HepG2 (cell line): ENCODE results near the gene TANC1. TPM values are rescaled to one million over a fixed set of nuclear protein-coding genes. Genes with fewer than 3 reads are reported as not detected.
A peak's percentile ranks its signal among the peaks of the same experiment; 100 is the strongest.

Experiments
- ATAC-seq: fragments of 200-7000 bp; cut with Tn5 transposase; 3 replicates; pipeline ENCODE4 v1.9.1; 2020; ENCODE audit warnings: mild to moderate bottlenecking, moderate library complexity
- BruUV-seq: library from RNA; stranded (reverse); fragments of 400-500 nt; replicated peaks from 2 replicates; lab custom pipeline; 2021; lab: Mats Ljungman, UMichigan
- CTCF ChIA-PET: fragments of 300-600 bp; formaldehyde crosslinking; extraction: SDS; loops from one replicate; lab custom pipeline; 2021; ENCODE audit warnings: low total read pairs, inconsistent platforms, low intra/inter-chr PET ratio; lab: Yijun Ruan, JAX
- POLR2A ChIA-PET: fragments of 350-600 bp; sonication (Branson Sonifier 250); formaldehyde crosslinking; loops from one replicate; lab custom pipeline; 2020; ENCODE audit warnings: antibody characterized with exemption, inconsistent platforms; lab: Yijun Ruan, JAX
- DNase-seq: peaks from one replicate; pipeline ENCODE4 v3.0.0-alpha.2; 2015; ENCODE audit warnings: low spot score
- FAIRE-seq: peaks from 3 replicates; lab custom pipeline; 2011; peaks lifted over from hg19 to GRCh38; lab: Jason Lieb, UNC
- H2AFZ ChIP-seq: one replicate; pipeline ENCODE4 v1.6.1; 2011; ENCODE audit warnings: low read length, inconsistent platforms
- H3K27ac ChIP-seq: fragments of 300-600 bp; 3 replicates; pipeline ENCODE4 v1.8.0; 2011; ENCODE audit warnings: mixed run types, mild to moderate bottlenecking, mixed read lengths, low read length, inconsistent platforms; ENCODE audit not compliant: insufficient read depth; ENCODE audit errors: extremely low read length
- H3K27me3 ChIP-seq, 2 experiments: fragments of 200-600 bp in 1 of 2; 2 replicates in 1 of 2; 3 replicates in 1 of 2; pipeline versions ENCODE4 v1.6.0 to v1.8.0; 2011; ENCODE audit warnings: low read length in 2 of 2, mild to moderate bottlenecking in 2 of 2, moderate library complexity in 2 of 2, inconsistent platforms in 1 of 2; ENCODE audit not compliant: insufficient read depth in 2 of 2, control insufficient read depth in 1 of 2
- H3K36me3 ChIP-seq, 2 experiments: fragments of 200-600 bp in 1 of 2; replicated peaks in 1 of 2; 2 replicates in 1 of 2; 3 replicates in 1 of 2; pipeline versions ENCODE4 v1.5.1 to v1.8.0; 2011; ENCODE audit warnings: low read length in 2 of 2, inconsistent platforms in 1 of 2; ENCODE audit not compliant: insufficient read depth in 2 of 2, control insufficient read depth in 1 of 2
- H3K4me1 ChIP-seq: 2 replicates; pipeline ENCODE4 v1.5.1; 2012; ENCODE audit warnings: low read length, inconsistent platforms; ENCODE audit not compliant: insufficient read depth
- H3K4me2 ChIP-seq: 2 replicates; pipeline ENCODE4 v1.6.0; 2011; ENCODE audit warnings: low read depth, low read length, inconsistent platforms
- H3K4me3 ChIP-seq, 3 experiments: fragments of 200-600 bp in 1 of 3; sonication (generic), shearing (Covaris generic) in 1 of 3; replicated peaks in 1 of 3; 2 replicates each; pipeline ENCODE4 v1.5.1; 2011 to 2016; ENCODE audit warnings: low read length in 3 of 3, inconsistent platforms in 2 of 3, low read depth in 2 of 3, mild to moderate bottlenecking in 2 of 3, control low read depth in 1 of 3, mixed read lengths in 1 of 3; ENCODE audit not compliant: insufficient read depth in 1 of 3
- H3K79me2 ChIP-seq: one replicate; pipeline ENCODE4 v1.6.1; 2011; ENCODE audit warnings: low read length, inconsistent platforms; ENCODE audit not compliant: insufficient read depth
- H3K9ac ChIP-seq: 2 replicates; pipeline ENCODE4 v1.6.0; 2011; ENCODE audit warnings: mild to moderate bottlenecking, low read depth, low read length, inconsistent platforms; ENCODE audit not compliant: insufficient read depth
- H3K9me3 ChIP-seq: 2 replicates; pipeline ENCODE4 v1.5.1; 2012; ENCODE audit warnings: mild to moderate bottlenecking, low read length
- H4K20me1 ChIP-seq: 2 replicates; pipeline ENCODE4 v1.6.0; 2011; ENCODE audit warnings: inconsistent platforms, mild to moderate bottlenecking, low read length, moderate library complexity; ENCODE audit not compliant: insufficient read depth
- ATF1 ChIP-seq: IDR thresholded peaks from 2 replicates; pipeline ENCODE4 v1.6.1; 2016; ENCODE audit warnings: mild to moderate bottlenecking, control low read depth
- FOXJ3 ChIP-seq: sonication (generic); formaldehyde crosslinking; IDR thresholded peaks from 2 replicates; pipeline ENCODE4 v1.4.0; 2020; ENCODE audit warnings: missing genetic modification reagents, mild to moderate bottlenecking, borderline replicate concordance
- KDM1A ChIP-seq: IDR thresholded peaks from 2 replicates; pipeline ENCODE4 v1.6.1; 2016; ENCODE audit warnings: missing compliant biosample characterization
- KLF15 ChIP-seq: sonication (generic); formaldehyde crosslinking; IDR thresholded peaks from 2 replicates; pipeline ENCODE4 v1.8.1; 2023; ENCODE audit warnings: borderline replicate concordance, mild to moderate bottlenecking, inconsistent platforms, missing genetic modification reagents, mixed read lengths
- SP4 ChIP-seq: sonication (generic); formaldehyde crosslinking; IDR thresholded peaks from 2 replicates; pipeline ENCODE4 v1.8.1; 2023; ENCODE audit warnings: mild to moderate bottlenecking, missing genetic modification reagents
- TBX2 ChIP-seq: sonication (generic); formaldehyde crosslinking; IDR thresholded peaks from 2 replicates; pipeline ENCODE4 v1.5.0; 2020; ENCODE audit warnings: missing genetic modification reagents, mild to moderate bottlenecking, borderline replicate concordance
- ZNF12 ChIP-seq: sonication (generic); formaldehyde crosslinking; IDR thresholded peaks from 2 replicates; pipeline ENCODE4 v1.5.0; 2020; ENCODE audit warnings: missing genetic modification reagents
- ZNF138 ChIP-seq: sonication (generic); formaldehyde crosslinking; IDR thresholded peaks from 2 replicates; pipeline ENCODE4 v1.5.0; 2020; ENCODE audit warnings: mild to moderate bottlenecking, low read depth, missing genetic modification reagents
- ZNF20 ChIP-seq: sonication (generic); formaldehyde crosslinking; IDR thresholded peaks from 2 replicates; pipeline ENCODE4 v1.4.0; 2020; ENCODE audit warnings: mild to moderate bottlenecking, moderate library complexity, missing genetic modification reagents
- ZNF761 ChIP-seq: sonication (generic); formaldehyde crosslinking; conservative IDR thresholded peaks from 2 replicates; pipeline ENCODE4 v1.4.0; 2020; ENCODE audit warnings: mild to moderate bottlenecking, missing genetic modification reagents
- ZNF879 ChIP-seq: sonication (generic); formaldehyde crosslinking; IDR thresholded peaks from 2 replicates; pipeline ENCODE4 v1.8.1; 2023; ENCODE audit warnings: missing genetic modification reagents
- WGBS: methylation state at CpG from one replicate; pipeline ENCODE4 v1.1.6; 2017; ENCODE audit warnings: low lambda C conversion rate; 5-methylcytosine and 5-hydroxymethylcytosine counted together
- in situ Hi-C: cut with HindIII; loops from 2 replicates; pipeline ENCODE4 v1.10.0; 2017; ENCODE audit warnings: low pct_unique_long_range_greater_than_20kb; ENCODE audit not compliant: extremely low pct_ligation_motif_present
- intact Hi-C: fragments of 100-400 bp; cut with micrococcal nuclease; formaldehyde crosslinking; loops from one replicate; pipeline ENCODE4 v1.10.0; 2022; ENCODE audit not compliant: unreplicated experiment
- polyA plus RNA-seq, 8 experiments: library from polyadenylated mRNA; depleted of rRNA in 3 of 8; stranded (reverse) in 7 of 8; unstranded in 1 of 8; fragments of >200 nt; fragmentation: Illumina TruSeq in 4 of 8; extraction: Trizol in 4 of 8; gene quantifications; 2 replicates each; pipeline versions ENCODE4 v1.2.1 to v1.2.3, GENCODE V29; 2011 to 2016; ENCODE audit warnings: low read depth in 4 of 8, missing spikeins in 1 of 8, mixed read lengths in 1 of 8; ENCODE audit not compliant: insufficient read depth in 1 of 8
- total RNA-seq, 5 experiments: library from RNA; depleted of rRNA; stranded (reverse); fragments of >200 nt; fragmentation: Illumina TruSeq; extraction: Trizol; gene quantifications; 2 replicates each; pipeline ENCODE4 v1.2.3, GENCODE V29; 2016; ENCODE audit warnings: low read depth in 1 of 5
- TF ChIP-seq, protein P1 (sequence below): sonication (generic); formaldehyde crosslinking; IDR thresholded peaks from 2 replicates; pipeline ENCODE4 v1.4.0; 2020; ENCODE audit warnings: mild to moderate bottlenecking, missing genetic modification reagents

TANC1 gene
- total and polyA plus RNA-seq, 2 of the 13 experiments (the other 11 are each of a cell fraction or from before 2014, with no cell fraction given) = 2.3 to 5.6 TPM

DNA sequence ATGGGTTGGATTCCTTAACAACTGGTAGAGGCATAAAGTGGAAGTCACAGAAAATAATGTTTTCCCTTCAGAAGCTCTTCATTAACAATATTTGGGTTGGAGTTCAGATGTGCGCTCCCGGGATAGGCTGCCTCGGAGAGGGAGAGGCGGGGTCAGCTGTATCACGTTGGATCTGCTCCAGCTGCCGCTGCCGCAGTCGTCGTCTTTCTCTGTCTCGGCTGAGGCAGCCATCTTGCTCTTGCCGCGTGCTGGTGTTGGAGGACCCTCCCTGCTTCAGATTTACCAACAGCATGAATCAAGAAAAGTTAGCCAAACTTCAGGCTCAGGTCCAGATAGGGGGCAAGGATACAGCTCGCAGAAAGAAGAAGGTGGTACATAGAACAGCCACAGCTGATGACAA is 35.1 kb downstream of the TANC1 start:
- H4K20me1 ChIP-seq = no peaks in the 10 kb centered on the region
- CTCF ChIA-PET = no interaction called here
- POLR2A ChIA-PET = no interaction called here
- FAIRE-seq (no peak), DNase-seq (no peak), ATAC-seq (no peak)
- TF ChIP-seq ZNF20 (CRISPR knock-in tag) (no peak), ATF1 (CRISPR knock-in tag) (no peak), KDM1A (no peak), ZNF138 (CRISPR knock-in tag) (no peak), ZNF879 (CRISPR knock-in tag) (no peak), SP4 (CRISPR knock-in tag) (no peak)
- TF ChIP-seq, protein P1, sequence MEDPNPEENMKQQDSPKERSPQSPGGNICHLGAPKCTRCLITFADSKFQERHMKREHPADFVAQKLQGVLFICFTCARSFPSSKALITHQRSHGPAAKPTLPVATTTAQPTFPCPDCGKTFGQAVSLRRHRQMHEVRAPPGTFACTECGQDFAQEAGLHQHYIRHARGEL (CRISPR knock-in tag) = no peak
- peaks cover 9% of the 10 kb centered on the region for H3K9me3 ChIP-seq
- H3K27ac ChIP-seq = no peak overlapping the region
- H3K36me3 ChIP-seq = no peaks in the 10 kb centered on the region
- intact Hi-C loops = no loop called here
- no peak overlapping the region for H2AFZ ChIP-seq
- H3K4me1 ChIP-seq = peaks cover 33% of the 10 kb centered on the region
- WGBS = 90% methylated on average over 13 of the region's 13 CpGs
- no peak overlapping the region for H3K4me3 ChIP-seq
- no peaks in the 10 kb centered on the region for H3K27me3 ChIP-seq
- no peak overlapping the region for H3K9ac ChIP-seq
- in situ Hi-C loops = no loop called here
- H3K4me2 ChIP-seq = no peak overlapping the region
- no peaks in the 10 kb centered on the region for H3K79me2 ChIP-seq
- no TSS peak for BruUV-seq

DNA sequence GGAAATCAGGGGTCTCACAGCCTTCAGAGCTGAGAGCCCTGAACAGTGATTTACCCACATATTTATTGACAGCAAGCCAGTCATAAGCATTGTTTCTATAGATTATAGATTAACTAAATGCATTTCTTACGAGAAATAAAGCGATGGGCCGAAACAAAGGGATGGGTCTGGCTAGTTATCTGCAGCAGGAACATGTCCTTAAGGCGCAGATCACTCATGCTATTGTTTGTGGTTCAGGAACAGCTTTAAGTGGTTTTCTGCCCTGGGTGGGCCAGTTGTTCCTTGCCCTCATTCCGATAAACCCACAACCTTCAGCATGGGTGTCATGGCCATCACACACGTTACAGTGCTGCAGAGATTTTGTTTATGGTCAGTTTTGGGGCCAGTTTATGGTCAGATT is 36.4 kb downstream of the TANC1 start:
- FAIRE-seq (no peak), DNase-seq (no peak), ATAC-seq (no peak)
- no peak overlapping the region for H3K4me2 ChIP-seq
- no peak overlapping the region for H2AFZ ChIP-seq
- no peak for TF ChIP-seq TBX2 (CRISPR knock-in tag)
- TF ChIP-seq ZNF12 = no peak
- peak; percentile 100 for TF ChIP-seq ZNF761
- no peak for TF ChIP-seq KLF15
- TF ChIP-seq FOXJ3 = no peak
- peaks cover 9% of the 10 kb centered on the region for H3K9me3 ChIP-seq
- CTCF ChIA-PET = no interaction called here
- no TSS peak for BruUV-seq
- no peaks in the 10 kb centered on the region for H3K36me3 ChIP-seq
- POLR2A ChIA-PET = no interaction called here
- 81% methylated on average over 6 of the region's 6 CpGs for WGBS
- intact Hi-C loops = no loop called here
- no peaks in the 10 kb centered on the region for H3K27me3 ChIP-seq
- no peaks in the 10 kb centered on the region for H4K20me1 ChIP-seq
- no peak overlapping the region for H3K4me3 ChIP-seq
- no peaks in the 10 kb centered on the region for H3K79me2 ChIP-seq
- no peak overlapping the region for H3K27ac ChIP-seq
- H3K9ac ChIP-seq = no peak overlapping the region
- H3K4me1 ChIP-seq = peaks cover 20% of the 10 kb centered on the region
- in situ Hi-C loops = no loop called here
